ENCODE data around the gene CEP135.

The CEP135 gene

GRCh38 chr4:55982976-55983375 is 34.2 kb downstream of the CEP135 start:
- no peak overlapping the region for H3K4me2 ChIP-seq (ENCODE audit: low read depth, low read length)
- no peak overlapping the region for H3K27ac ChIP-seq (ENCODE audit: low read length)
- H3K4me1 ChIP-seq (ENCODE audit: low read length), result no peaks in the 10 kb centered on the region
- no peaks in the 10 kb centered on the region for H3F3A ChIP-seq (ENCODE audit: insufficient read depth, low read length)
- H3K4me3 ChIP-seq (ENCODE audit: low read length), result no peak overlapping the region
- H3K27me3 ChIP-seq (replicated peaks; ENCODE audit: insufficient read depth, low read length), result no peaks in the 10 kb centered on the region
- H2AFZ ChIP-seq (ENCODE audit: low read length), result no peak overlapping the region
- DNase-seq, result no peak
- no peaks in the 10 kb centered on the region; the same call in 1 of the 2 replicates for H3K36me3 ChIP-seq (replicated peaks; ENCODE audit: insufficient read depth, low read length)
- H3K9ac ChIP-seq (ENCODE audit: low read length), result no peak overlapping the region
- no peaks in the 10 kb centered on the region for H4K20me1 ChIP-seq (ENCODE audit: insufficient read depth, low read length)
- TF ChIP-seq EZH2phosphoT487 (IDR thresholded peaks at IDR 0.05; ENCODE audit: low read length) (no peak), CTCF (IDR thresholded peaks at IDR 0.05; ENCODE audit: low read length) (no peak), EZH2 (optimal IDR thresholded peaks at IDR 0.05; ENCODE audit: low read depth, low read length) (no peak)
- H3K9me2 ChIP-seq (replicated peaks; ENCODE audit: insufficient read depth, low read length), result no peaks in the 10 kb centered on the region
- no peaks in the 10 kb centered on the region for H3K9me3 ChIP-seq (replicated peaks; ENCODE audit: insufficient read depth, low read length)
- no peaks in the 10 kb centered on the region for H3K79me2 ChIP-seq (ENCODE audit: low read length)

- Histone ChIP-seq H3K27ac (ENCODE audit: low read length) (no peak overlapping the region), H2AFZ (ENCODE audit: low read length) (no peak overlapping the region), H3F3A (ENCODE audit: insufficient read depth, low read length) (no peaks in the 10 kb centered on the region), H3K27me3 (replicated peaks; ENCODE audit: insufficient read depth, low read length) (no peaks in the 10 kb centered on the region), H3K4me2 (ENCODE audit: low read depth, low read length) (no peak overlapping the region), H3K9ac (ENCODE audit: low read length) (no peak overlapping the region), H3K9me2 (replicated peaks; ENCODE audit: insufficient read depth, low read length) (no peaks in the 10 kb centered on the region), H3K79me2 (ENCODE audit: low read length) (no peaks in the 10 kb centered on the region), H3K36me3 (replicated peaks; ENCODE audit: insufficient read depth, low read length) (no peaks in the 10 kb centered on the region), H3K4me1 (ENCODE audit: low read length) (no peaks in the 10 kb centered on the region), H3K9me3 (replicated peaks; ENCODE audit: insufficient read depth, low read length) (no peaks in the 10 kb centered on the region), H3K4me3 (ENCODE audit: low read length) (no peak overlapping the region), H4K20me1 (ENCODE audit: insufficient read depth, low read length) (no peaks in the 10 kb centered on the region)
- TF ChIP-seq EZH2 (optimal IDR thresholded peaks at IDR 0.05; ENCODE audit: low read depth, low read length) (no peak), EZH2phosphoT487 (IDR thresholded peaks at IDR 0.05; ENCODE audit: low read length) (no peak), CTCF (IDR thresholded peaks at IDR 0.05; ENCODE audit: low read length) (no peak)
- no peak for DNase-seq
Observed at GRCh38 chr4:55989766-55990165, 41.0 kb downstream of the CEP135 start.

GRCh38 chr4:55993994-55994663 is 45.4 kb downstream of the CEP135 start:
- Histone ChIP-seq H4K20me1 (ENCODE audit: insufficient read depth, low read length) (no peaks in the 10 kb centered on the region), H3K27ac (ENCODE audit: low read length) (no peak overlapping the region), H3K27me3 (replicated peaks; ENCODE audit: insufficient read depth, low read length) (no peaks in the 10 kb centered on the region), H2AFZ (ENCODE audit: low read length) (no peak overlapping the region), H3K4me1 (ENCODE audit: low read length) (no peaks in the 10 kb centered on the region), H3K9ac (ENCODE audit: low read length) (no peak overlapping the region), H3K36me3 (replicated peaks; ENCODE audit: insufficient read depth, low read length) (no peaks in the 10 kb centered on the region), H3K79me2 (ENCODE audit: low read length) (no peaks in the 10 kb centered on the region), H3K4me2 (ENCODE audit: low read depth, low read length) (no peak overlapping the region), H3K9me3 (replicated peaks; ENCODE audit: insufficient read depth, low read length) (no peaks in the 10 kb centered on the region), H3K9me2 (replicated peaks; ENCODE audit: insufficient read depth, low read length) (no peaks in the 10 kb centered on the region), H3F3A (ENCODE audit: insufficient read depth, low read length) (no peaks in the 10 kb centered on the region), H3K4me3 (ENCODE audit: low read length) (no peak overlapping the region)
- no peak for TF ChIP-seq EZH2phosphoT487 (IDR thresholded peaks at IDR 0.05; ENCODE audit: low read length)
- TF ChIP-seq EZH2 (optimal IDR thresholded peaks at IDR 0.05; ENCODE audit: low read depth, low read length), result no peak
- no peak for TF ChIP-seq CTCF (IDR thresholded peaks at IDR 0.05; ENCODE audit: low read length)
- DNase-seq, result no peak
